ENCODE data around the gene CHMP4B.

Gene CHMP4B

DNA sequence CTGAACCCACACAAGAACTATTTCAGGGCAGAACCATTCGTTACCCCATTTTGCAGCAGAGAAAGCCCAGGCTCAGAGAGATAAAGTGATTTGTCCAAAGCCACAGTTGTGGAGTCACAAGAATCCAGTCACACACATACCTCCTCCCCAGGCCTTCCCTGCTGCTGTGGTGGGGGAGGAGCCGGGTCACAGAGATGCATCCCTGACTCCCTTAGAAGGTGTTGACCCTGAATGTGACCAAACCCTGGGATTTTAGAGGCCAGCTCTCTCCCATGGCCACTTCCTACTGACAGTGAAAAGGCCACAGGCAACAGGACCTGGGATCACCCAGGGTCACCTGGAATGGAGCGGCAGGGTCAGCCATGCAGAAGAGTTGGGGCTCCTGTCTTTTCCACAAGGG, 48.6 kb downstream of the CHMP4B start:
- H3K27ac Mint-ChIP-seq: peak overlapping the region in 2 of 3 experiments; percentile 20 to 60
- peaks cover 21% of the 10 kb centered on the region for H3K36me3 Mint-ChIP-seq (ENCODE audit: low read depth)
- H3K27me3 Mint-ChIP-seq (ENCODE audit: low read depth): peaks cover 4% of the 10 kb centered on the region
- H3K4me3 Mint-ChIP-seq: no peak overlapping the region
- TF ChIP-seq CTCF (IDR thresholded peaks at IDR 0.05; ENCODE audit: unreplicated experiment in 3 of 3): no peak
- peaks cover 14% of the 10 kb centered on the region for H3K4me1 Mint-ChIP-seq
- no peaks in the 10 kb centered on the region for H3K9me3 Mint-ChIP-seq

DNA sequence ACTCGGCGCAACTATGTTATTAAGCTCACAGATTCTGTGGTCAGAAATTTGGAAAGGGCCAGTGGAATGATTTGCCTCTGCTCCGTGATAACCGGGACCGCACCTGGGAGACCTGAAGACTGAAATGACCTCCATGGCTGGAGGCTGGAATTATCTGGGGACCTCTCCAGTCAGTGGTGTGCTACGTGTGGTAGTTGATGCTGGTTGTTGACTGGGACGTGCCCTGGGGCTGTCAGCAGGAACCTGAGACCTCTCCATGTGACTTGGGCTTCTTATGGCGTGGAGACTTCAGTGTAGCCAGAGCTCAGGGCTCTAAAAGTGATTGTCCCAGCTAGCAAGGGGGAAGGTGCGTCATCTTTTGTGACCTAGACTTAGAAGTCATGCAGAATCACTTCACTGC, 50.3 kb downstream of the CHMP4B start:
- Mint-ChIP-seq H3K36me3 (ENCODE audit: low read depth) (peaks cover 11% of the 10 kb centered on the region), H3K4me3 (no peak overlapping the region), H3K27me3 (ENCODE audit: low read depth) (peaks cover 9% of the 10 kb centered on the region), H3K27ac (no peak overlapping the region), H3K9me3 (no peaks in the 10 kb centered on the region), H3K4me1 (peaks cover 18% of the 10 kb centered on the region)
- TF ChIP-seq CTCF (IDR thresholded peaks at IDR 0.05; ENCODE audit: unreplicated experiment in 3 of 3): no peak

GRCh38 chr20:33862709-33863403, 51.7 kb downstream of the CHMP4B start:
- peaks cover 21% of the 10 kb centered on the region for H3K4me1 Mint-ChIP-seq
- H3K27me3 Mint-ChIP-seq (ENCODE audit: low read depth): peaks cover 12% of the 10 kb centered on the region
- H3K27ac Mint-ChIP-seq: peak overlapping the region; percentile 50 to 65 (median 62)
- peaks cover 5% of the 10 kb centered on the region for H3K36me3 Mint-ChIP-seq (ENCODE audit: low read depth)
- peak; percentile 60 to 73 (median 62) for TF ChIP-seq CTCF (IDR thresholded peaks at IDR 0.05; ENCODE audit: unreplicated experiment in 3 of 3)
- H3K9me3 Mint-ChIP-seq: no peaks in the 10 kb centered on the region
- H3K4me3 Mint-ChIP-seq: peak overlapping the region; percentile 48 to 77 (median 71)

- Mint-ChIP-seq H3K27ac (peak overlapping the region in 2 of 3 experiments; percentile 19 to 62), H3K4me1 (peaks cover 26% of the 10 kb centered on the region), H3K36me3 (ENCODE audit: low read depth) (no peaks in the 10 kb centered on the region), H3K9me3 (no peaks in the 10 kb centered on the region), H3K4me3 (peak overlapping the region in 1 of 3 experiments; percentile 16), H3K27me3 (ENCODE audit: low read depth) (peaks cover 19% of the 10 kb centered on the region)
- no peak for TF ChIP-seq CTCF (IDR thresholded peaks at IDR 0.05; ENCODE audit: unreplicated experiment in 3 of 3)
Measured at GRCh38 chr20:33863440-33864323, 52.5 kb downstream of the CHMP4B start.

DNA sequence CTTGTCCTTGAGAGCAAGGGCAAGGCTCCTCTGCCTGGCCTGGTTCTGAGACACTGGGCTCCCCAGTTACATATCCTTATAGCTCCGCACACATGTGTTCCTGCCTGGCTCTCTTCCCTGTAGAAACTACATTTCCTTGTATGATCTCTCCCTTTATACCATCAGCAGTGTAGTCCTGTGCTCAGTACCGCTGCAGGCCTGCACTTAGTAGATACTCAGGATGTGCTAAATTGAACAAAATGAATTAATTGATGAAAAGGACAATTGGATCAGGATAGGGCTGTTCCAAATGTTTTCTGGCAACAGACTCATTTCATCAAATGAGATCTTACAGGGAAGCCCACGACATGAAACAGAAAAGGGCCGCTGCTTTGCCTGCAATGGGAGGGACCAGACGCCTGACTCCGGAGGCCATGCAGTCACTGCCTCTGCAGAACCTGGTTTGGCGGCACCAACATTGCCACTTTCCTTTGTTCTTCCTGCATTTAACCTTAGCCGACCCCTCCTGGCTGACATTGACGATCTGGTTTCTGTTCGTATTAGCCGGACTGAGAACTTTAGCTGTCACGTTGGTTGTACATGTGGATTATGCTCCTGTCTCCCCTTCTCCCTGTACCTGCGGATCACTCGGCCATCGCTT, 53.3 kb downstream of the CHMP4B start:
- peak overlapping the region in 2 of 3 experiments; percentile 14 to 19 for H3K27ac Mint-ChIP-seq
- no peaks in the 10 kb centered on the region for H3K9me3 Mint-ChIP-seq
- H3K27me3 Mint-ChIP-seq (ENCODE audit: low read depth): peaks cover 19% of the 10 kb centered on the region
- H3K4me1 Mint-ChIP-seq: peaks cover 31% of the 10 kb centered on the region
- no peak for TF ChIP-seq CTCF (IDR thresholded peaks at IDR 0.05; ENCODE audit: unreplicated experiment in 3 of 3)
- no peaks in the 10 kb centered on the region for H3K36me3 Mint-ChIP-seq (ENCODE audit: low read depth)
- peak overlapping the region in 1 of 3 experiments; percentile 1 for H3K4me3 Mint-ChIP-seq

Data from nephron (organoid).